HepG2 (cell line): Measurements from ENCODE around the gene RASL10A. TPM values are rescaled to one million over a fixed set of nuclear protein-coding genes. Genes with fewer than 3 reads are reported as not detected.

ENCODE experiments used
- CBX1 ChIP-seq: IDR thresholded peaks from one replicate; pipeline ENCODE4 v1.6.1; 2016; ENCODE audit warnings: antibody characterized with exemption, low read depth
- DPF2 ChIP-seq: sonication (generic); formaldehyde crosslinking; IDR thresholded peaks from 2 replicates; pipeline ENCODE4 v1.4.0; 2020; ENCODE audit warnings: mild to moderate bottlenecking, low read depth, missing genetic modification reagents, borderline replicate concordance
- DR1 ChIP-seq: sonication (generic); formaldehyde crosslinking; IDR thresholded peaks from 2 replicates; pipeline ENCODE4 v1.8.0; 2021; ENCODE audit warnings: mild to moderate bottlenecking, missing genetic modification reagents, inconsistent platforms
- GABPA ChIP-seq, 2 experiments: IDR thresholded peaks; 2 replicates each; pipeline ENCODE4 v1.6.1; 2011 to 2016; ENCODE audit warnings: low read depth in 2 of 2, low read length in 1 of 2, missing biosample characterization in 1 of 2, missing genetic modification characterization in 1 of 2
- GFI1 ChIP-seq: sonication (generic); formaldehyde crosslinking; IDR thresholded peaks from 2 replicates; pipeline ENCODE4 v1.5.0; 2020; ENCODE audit warnings: missing genetic modification reagents, mild to moderate bottlenecking, borderline replicate concordance
- HES4 ChIP-seq: sonication (generic); formaldehyde crosslinking; IDR thresholded peaks from 2 replicates; pipeline ENCODE4 v1.9.0; 2021; ENCODE audit warnings: mild to moderate bottlenecking, missing genetic modification reagents, borderline replicate concordance
- HOXA5 ChIP-seq: sonication (generic); formaldehyde crosslinking; IDR thresholded peaks from 2 replicates; pipeline ENCODE4 v1.4.0; 2020; ENCODE audit warnings: missing genetic modification reagents
- KDM5A ChIP-seq: fragments of 200-600 bp; sonication (generic); IDR thresholded peaks from 2 replicates; pipeline ENCODE4 v1.7.0; 2018; ENCODE audit warnings: antibody characterized with exemption, mild to moderate bottlenecking, low read length, borderline replicate concordance
- MEF2D ChIP-seq: sonication (generic); formaldehyde crosslinking; IDR thresholded peaks from 2 replicates; pipeline ENCODE4 v1.5.1; 2020; ENCODE audit warnings: mild to moderate bottlenecking, missing genetic modification reagents
- NONO ChIP-seq, 2 experiments: fragments of 450-650 bp in 1 of 2; sonication (generic) in 1 of 2; formaldehyde crosslinking in 1 of 2; IDR thresholded peaks in 1 of 2; conservative IDR thresholded peaks in 1 of 2; 2 replicates each; pipeline versions ENCODE4 v1.6.1 to v1.8.0; 2017 to 2022; ENCODE audit warnings: mild to moderate bottlenecking in 1 of 2, missing genetic modification reagents in 1 of 2, moderate library complexity in 1 of 2
- SMAD9 ChIP-seq: sonication (generic); formaldehyde crosslinking; IDR thresholded peaks from 2 replicates; pipeline ENCODE4 v1.5.1; 2020; ENCODE audit warnings: mild to moderate bottlenecking, missing genetic modification reagents
- TP53 ChIP-seq: sonication (generic); formaldehyde crosslinking; conservative IDR thresholded peaks from 2 replicates; pipeline ENCODE4 v1.4.0; 2020; ENCODE audit warnings: missing genetic modification reagents
- ZFP90 ChIP-seq: sonication (generic); formaldehyde crosslinking; IDR thresholded peaks from 2 replicates; pipeline ENCODE4 v1.8.0; 2022; ENCODE audit warnings: missing genetic modification reagents, mild to moderate bottlenecking, inconsistent platforms, borderline replicate concordance
- ZMAT3 ChIP-seq: sonication (generic); formaldehyde crosslinking; conservative IDR thresholded peaks from 2 replicates; pipeline ENCODE4 v1.7.0; 2021; ENCODE audit warnings: missing genetic modification reagents
- ZNF331 ChIP-seq: sonication (generic); formaldehyde crosslinking; IDR thresholded peaks from 2 replicates; pipeline ENCODE4 v1.4.0; 2020; ENCODE audit warnings: missing genetic modification reagents
- ZNF572 ChIP-seq: sonication (generic); formaldehyde crosslinking; IDR thresholded peaks from 2 replicates; pipeline ENCODE4 v1.5.1; 2020; ENCODE audit warnings: mild to moderate bottlenecking, missing genetic modification reagents
- ZNF674 ChIP-seq: sonication (generic); formaldehyde crosslinking; IDR thresholded peaks from 2 replicates; pipeline ENCODE4 v1.5.0; 2020; ENCODE audit warnings: low read depth, mild to moderate bottlenecking, missing genetic modification reagents
- ZNF792 ChIP-seq: IDR thresholded peaks from 2 replicates; pipeline ENCODE4 v1.6.1; 2016
- ZSCAN25 ChIP-seq: sonication (generic); formaldehyde crosslinking; IDR thresholded peaks from 2 replicates; pipeline ENCODE4 v1.8.0; 2022; ENCODE audit warnings: mild to moderate bottlenecking, missing genetic modification reagents
- ZSCAN30 ChIP-seq: sonication (generic); formaldehyde crosslinking; IDR thresholded peaks from 2 replicates; pipeline ENCODE4 v1.5.0; 2020; ENCODE audit warnings: mild to moderate bottlenecking, missing genetic modification reagents
- polyA plus RNA-seq, 8 experiments: library from polyadenylated mRNA; depleted of rRNA in 3 of 8; stranded (reverse) in 7 of 8; unstranded in 1 of 8; fragments of >200 nt; fragmentation: Illumina TruSeq in 4 of 8; extraction: Trizol in 4 of 8; gene quantifications; 2 replicates each; pipeline versions ENCODE4 v1.2.1 to v1.2.3, GENCODE V29; 2011 to 2016; ENCODE audit warnings: low read depth in 4 of 8, missing spikeins in 1 of 8, mixed read lengths in 1 of 8; ENCODE audit not compliant: insufficient read depth in 1 of 8
- total RNA-seq, 5 experiments: library from RNA; depleted of rRNA; stranded (reverse); fragments of >200 nt; fragmentation: Illumina TruSeq; extraction: Trizol; gene quantifications; 2 replicates each; pipeline ENCODE4 v1.2.3, GENCODE V29; 2016; ENCODE audit warnings: low read depth in 1 of 5
- TF ChIP-seq, protein P1 (sequence below): sonication (generic); formaldehyde crosslinking; IDR thresholded peaks from 2 replicates; pipeline ENCODE4 v1.9.0; 2022; ENCODE audit warnings: missing genetic modification reagents, mild to moderate bottlenecking, borderline replicate concordance
- TF ChIP-seq, protein P2 (sequence below): sonication (generic); formaldehyde crosslinking; conservative IDR thresholded peaks from 2 replicates; pipeline ENCODE4 v1.5.0; 2020; ENCODE audit warnings: missing genetic modification reagents
- TF ChIP-seq, protein P3 (sequence below): sonication (generic); formaldehyde crosslinking; IDR thresholded peaks from 2 replicates; pipeline ENCODE4 v1.8.0; 2022; ENCODE audit warnings: missing genetic modification reagents, mild to moderate bottlenecking, moderate library complexity, borderline replicate concordance
- TF ChIP-seq, protein P4 (sequence below): sonication (generic); formaldehyde crosslinking; IDR thresholded peaks from 2 replicates; pipeline ENCODE4 v1.4.0; 2020; ENCODE audit warnings: mild to moderate bottlenecking, missing genetic modification reagents

RASL10A gene
- total and polyA plus RNA-seq, 2 of the 13 experiments (the other 11 are each of a cell fraction or from before 2014, with no cell fraction given): 0.05 to 0.22 TPM

DNA sequence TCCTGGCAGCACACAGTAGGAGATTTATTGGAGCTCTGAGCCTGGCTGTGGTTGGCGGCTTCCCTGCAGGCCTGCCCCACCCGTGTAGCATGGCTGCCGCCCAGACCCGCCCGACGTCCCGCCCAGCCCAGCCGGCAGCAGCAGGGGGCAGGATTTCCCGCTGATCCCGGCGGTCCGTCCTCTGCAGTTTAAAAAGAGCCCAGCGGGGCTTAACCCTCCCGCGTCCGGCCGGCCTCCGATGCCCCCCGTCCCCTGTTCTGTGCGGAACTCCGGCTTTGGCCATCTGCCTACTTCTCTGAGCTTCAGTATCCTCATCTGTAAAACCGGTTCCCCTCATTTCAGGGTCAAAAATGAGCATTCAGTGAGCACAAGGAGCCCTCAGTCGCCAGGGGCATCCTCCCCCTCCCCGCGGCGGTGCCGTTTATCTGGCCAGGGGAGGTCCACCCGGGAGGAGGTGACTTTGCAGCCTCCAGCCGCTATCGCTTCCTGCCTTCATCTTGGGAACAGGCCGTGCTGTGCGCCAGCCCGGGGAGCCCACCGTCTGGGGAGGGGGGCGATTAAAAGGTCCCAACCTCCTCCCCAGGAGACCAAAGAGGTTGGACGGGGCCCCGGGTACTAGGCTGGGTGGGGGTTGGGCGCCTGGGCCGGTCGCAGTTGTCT is 9.2 kb downstream of the RASL10A start, which contains the start of gene GAS2L1 (continued):
- TF ChIP-seq, protein P1, sequence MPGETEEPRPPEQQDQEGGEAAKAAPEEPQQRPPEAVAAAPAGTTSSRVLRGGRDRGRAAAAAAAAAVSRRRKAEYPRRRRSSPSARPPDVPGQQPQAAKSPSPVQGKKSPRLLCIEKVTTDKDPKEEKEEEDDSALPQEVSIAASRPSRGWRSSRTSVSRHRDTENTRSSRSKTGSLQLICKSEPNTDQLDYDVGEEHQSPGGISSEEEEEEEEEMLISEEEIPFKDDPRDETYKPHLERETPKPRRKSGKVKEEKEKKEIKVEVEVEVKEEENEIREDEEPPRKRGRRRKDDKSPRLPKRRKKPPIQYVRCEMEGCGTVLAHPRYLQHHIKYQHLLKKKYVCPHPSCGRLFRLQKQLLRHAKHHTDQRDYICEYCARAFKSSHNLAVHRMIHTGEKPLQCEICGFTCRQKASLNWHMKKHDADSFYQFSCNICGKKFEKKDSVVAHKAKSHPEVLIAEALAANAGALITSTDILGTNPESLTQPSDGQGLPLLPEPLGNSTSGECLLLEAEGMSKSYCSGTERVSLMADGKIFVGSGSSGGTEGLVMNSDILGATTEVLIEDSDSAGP (CRISPR knock-in tag): no peak; the same call in 1 of the 2 replicates
- no peak; the same call in 1 of the 2 replicates for TF ChIP-seq ZMAT3 (CRISPR knock-in tag)
- TF ChIP-seq HES4 (CRISPR knock-in tag): 0 out of 2 replicates have a peak, but pooled peaks have one; percentile 13
- TF ChIP-seq HOXA5 (CRISPR knock-in tag): no peak
- no peak for TF ChIP-seq CBX1
- TF ChIP-seq KDM5A: no peak
- TF ChIP-seq ZNF674 (CRISPR knock-in tag): no peak
- TF ChIP-seq ZNF572: 0 out of 2 replicates have a peak, but pooled peaks have one; percentile 48
- TF ChIP-seq GABPA (IDR thresholded peaks at IDR 0.05; ENCODE audit: low read depth, low read length): no peak
- TF ChIP-seq GABPA (CRISPR knock-in tag; IDR thresholded peaks at IDR 0.05; ENCODE audit: low read depth): no peak
- TF ChIP-seq ZNF792 (CRISPR knock-in tag): no peak
- TF ChIP-seq ZNF331 (CRISPR knock-in tag): no peak
- TF ChIP-seq, protein P2, sequence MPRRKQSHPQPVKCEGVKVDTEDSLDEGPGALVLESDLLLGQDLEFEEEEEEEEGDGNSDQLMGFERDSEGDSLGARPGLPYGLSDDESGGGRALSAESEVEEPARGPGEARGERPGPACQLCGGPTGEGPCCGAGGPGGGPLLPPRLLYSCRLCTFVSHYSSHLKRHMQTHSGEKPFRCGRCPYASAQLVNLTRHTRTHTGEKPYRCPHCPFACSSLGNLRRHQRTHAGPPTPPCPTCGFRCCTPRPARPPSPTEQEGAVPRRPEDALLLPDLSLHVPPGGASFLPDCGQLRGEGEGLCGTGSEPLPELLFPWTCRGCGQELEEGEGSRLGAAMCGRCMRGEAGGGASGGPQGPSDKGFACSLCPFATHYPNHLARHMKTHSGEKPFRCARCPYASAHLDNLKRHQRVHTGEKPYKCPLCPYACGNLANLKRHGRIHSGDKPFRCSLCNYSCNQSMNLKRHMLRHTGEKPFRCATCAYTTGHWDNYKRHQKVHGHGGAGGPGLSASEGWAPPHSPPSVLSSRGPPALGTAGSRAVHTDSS (CRISPR knock-in tag): no peak
- no peak for TF ChIP-seq SMAD9 (CRISPR knock-in tag)
- no peak for TF ChIP-seq NONO (IDR thresholded peaks at IDR 0.05)
- 0 out of 2 replicates have a peak, but pooled peaks have one; percentile 22 for TF ChIP-seq NONO (CRISPR knock-in tag; conservative IDR thresholded peaks at IDR 0.05)
- no peak for TF ChIP-seq DPF2 (CRISPR knock-in tag)
- TF ChIP-seq, protein P3, sequence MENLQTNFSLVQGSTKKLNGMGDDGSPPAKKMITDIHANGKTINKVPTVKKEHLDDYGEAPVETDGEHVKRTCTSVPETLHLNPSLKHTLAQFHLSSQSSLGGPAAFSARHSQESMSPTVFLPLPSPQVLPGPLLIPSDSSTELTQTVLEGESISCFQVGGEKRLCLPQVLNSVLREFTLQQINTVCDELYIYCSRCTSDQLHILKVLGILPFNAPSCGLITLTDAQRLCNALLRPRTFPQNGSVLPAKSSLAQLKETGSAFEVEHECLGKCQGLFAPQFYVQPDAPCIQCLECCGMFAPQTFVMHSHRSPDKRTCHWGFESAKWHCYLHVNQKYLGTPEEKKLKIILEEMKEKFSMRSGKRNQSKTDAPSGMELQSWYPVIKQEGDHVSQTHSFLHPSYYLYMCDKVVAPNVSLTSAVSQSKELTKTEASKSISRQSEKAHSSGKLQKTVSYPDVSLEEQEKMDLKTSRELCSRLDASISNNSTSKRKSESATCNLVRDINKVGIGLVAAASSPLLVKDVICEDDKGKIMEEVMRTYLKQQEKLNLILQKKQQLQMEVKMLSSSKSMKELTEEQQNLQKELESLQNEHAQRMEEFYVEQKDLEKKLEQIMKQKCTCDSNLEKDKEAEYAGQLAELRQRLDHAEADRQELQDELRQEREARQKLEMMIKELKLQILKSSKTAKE (CRISPR knock-in tag): no peak
- peak; percentile 48; the same call in 1 of the 2 replicates for TF ChIP-seq ZSCAN30 (CRISPR knock-in tag)
- peak; percentile 51; the same call in 1 of the 2 replicates for TF ChIP-seq ZFP90 (CRISPR knock-in tag)
- no peak for TF ChIP-seq TP53 (CRISPR knock-in tag)
- TF ChIP-seq GFI1: peak; percentile 66; the same call in 1 of the 2 replicates
- no peak for TF ChIP-seq DR1
- TF ChIP-seq, protein P4, sequence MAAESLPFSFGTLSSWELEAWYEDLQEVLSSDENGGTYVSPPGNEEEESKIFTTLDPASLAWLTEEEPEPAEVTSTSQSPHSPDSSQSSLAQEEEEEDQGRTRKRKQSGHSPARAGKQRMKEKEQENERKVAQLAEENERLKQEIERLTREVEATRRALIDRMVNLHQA (CRISPR knock-in tag): no peak
- TF ChIP-seq ZSCAN25 (CRISPR knock-in tag): no peak
- TF ChIP-seq MEF2D (CRISPR knock-in tag): peak; percentile 58; the same call in 1 of the 2 replicates
